RCC 7860 (cell line): ENCODE measurements around the gene DCAF5.
A peak's percentile ranks its signal among the peaks of the same experiment; 100 is the strongest.
"Not testable (repeated sequence)": the region's sequence is repeated elsewhere in the genome, so short reads cannot be mapped to it uniquely, and the experiment has no call there.

ENCODE experiments used
- DNase-seq: peaks from one replicate; pipeline ENCODE4 v3.0.0-alpha.2; 2015; ENCODE audit warnings: low spot score
- FAIRE-seq: peaks from 2 replicates; lab custom pipeline; 2012; peaks lifted over from hg19 to GRCh38; lab: Jason Lieb, UNC

The DCAF5 gene

DNA sequence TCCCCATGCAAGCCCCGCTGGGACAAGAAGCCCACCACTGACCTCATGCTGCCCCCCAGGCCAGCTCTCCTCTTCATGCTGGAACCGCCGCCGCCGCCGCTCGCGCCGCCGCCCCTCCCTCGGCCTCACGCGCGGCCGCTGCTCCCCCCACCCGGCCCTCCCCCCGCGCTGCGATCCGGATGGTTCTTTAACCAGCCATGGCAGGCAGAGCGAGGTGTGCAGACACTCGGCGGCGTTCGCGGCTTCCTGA lies at the start of gene DCAF5:
DCAF5 (minus strand) TSS at position 218 of the 250 bp plus-strand sequence; CDS start at position 77, 141 bp downstream.
- FAIRE-seq: no peak
- no peak for DNase-seq

DNA sequence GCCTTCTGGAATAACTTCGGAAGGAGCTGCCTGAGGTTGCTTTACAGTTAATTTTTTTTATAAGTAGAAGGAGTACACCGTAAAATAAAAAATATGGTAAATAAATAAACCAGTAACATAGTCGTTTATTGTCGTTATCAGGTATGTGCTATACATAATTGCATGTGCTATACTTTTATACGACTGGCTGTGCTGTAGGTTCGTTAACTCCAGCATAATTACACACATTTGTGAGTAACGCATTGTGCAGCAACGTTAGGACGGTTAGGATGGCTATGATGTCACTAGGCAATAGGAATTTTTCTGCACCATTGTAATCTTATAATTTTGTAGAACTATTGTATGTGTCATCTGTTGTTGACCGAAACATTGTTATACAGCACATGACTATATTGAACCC lies 46.9 kb upstream of the DCAF5 start:
- FAIRE-seq (no peak), DNase-seq (no peak)

- DNase-seq (no peak), FAIRE-seq (no peak)
Measured at GRCh38 chr14:69193721-69194120, 40.8 kb upstream of the DCAF5 start.

DNA sequence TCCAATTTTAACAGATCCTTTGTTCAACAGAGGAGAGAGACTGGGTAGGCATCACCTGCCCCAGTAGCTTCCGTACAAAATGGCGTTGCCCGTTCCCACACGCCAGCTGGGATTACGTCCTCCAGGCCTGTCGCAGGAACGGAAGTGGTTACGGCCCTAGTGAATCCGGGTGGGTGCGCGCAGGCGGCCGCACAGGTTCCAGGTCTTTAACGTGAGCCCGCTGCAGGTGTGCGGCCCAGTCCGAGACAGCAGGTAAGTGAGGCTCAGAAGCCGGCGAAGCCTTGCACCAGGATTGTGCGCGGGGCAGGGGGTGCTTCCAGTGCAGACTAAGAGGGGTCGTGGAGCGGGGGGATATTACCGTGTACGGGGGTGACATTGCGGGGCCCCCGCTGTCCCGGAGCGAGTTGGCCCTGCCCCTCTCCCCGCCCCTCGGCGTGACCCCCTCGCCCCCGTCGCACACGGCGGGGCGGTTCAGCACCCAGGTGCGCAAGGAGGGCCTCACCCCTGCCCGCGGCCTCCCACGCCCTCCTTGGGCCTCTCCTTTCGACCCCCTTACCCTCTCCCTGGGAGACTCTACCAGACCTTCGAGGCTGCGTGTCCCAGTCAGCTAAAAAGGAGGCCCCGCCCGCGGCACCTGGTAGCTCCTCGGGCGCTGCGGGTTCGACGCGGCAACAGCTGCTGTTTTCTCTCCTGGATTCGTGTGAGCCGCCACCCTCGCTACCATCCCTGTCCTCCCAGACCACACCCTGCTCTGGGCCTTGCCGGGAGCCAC lies 38.6 kb upstream of the DCAF5 start, which contains the start of gene EXD2:
EXD2 (plus strand) TSS at position 159 of the 772 bp plus-strand sequence. CDS start 17,973 bp downstream, outside the sequence.
- FAIRE-seq: no peak
- DNase-seq: peak; percentile 51

GRCh38 chr14:69190191-69190590 lies 37.3 kb upstream of the DCAF5 start:
- no peak for FAIRE-seq
- DNase-seq: no peak

DNA sequence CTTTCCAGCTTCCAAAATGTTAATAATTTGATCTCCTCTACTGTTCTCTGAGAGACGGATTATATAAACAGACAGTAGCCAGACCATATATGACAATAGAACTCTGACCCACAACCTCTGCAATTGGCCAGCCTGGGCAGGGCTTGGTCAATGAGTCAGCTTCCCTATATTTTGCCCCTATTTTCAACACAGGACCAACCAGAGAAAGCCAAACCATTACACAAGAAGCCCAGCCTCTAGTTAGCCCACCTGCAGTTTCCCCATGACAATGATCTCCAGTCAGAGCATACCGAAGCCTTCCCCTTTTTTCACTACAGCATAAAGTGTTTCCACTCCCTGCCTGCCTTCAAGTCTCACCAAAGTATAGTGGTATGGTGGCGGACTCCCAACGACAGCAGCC lies 30.8 kb upstream of the DCAF5 start:
- DNase-seq: no peak
- FAIRE-seq: no peak

- not testable (repeated sequence) for FAIRE-seq, DNase-seq
Measured at GRCh38 chr14:69182580-69182979, 29.7 kb upstream of the DCAF5 start.

DNA sequence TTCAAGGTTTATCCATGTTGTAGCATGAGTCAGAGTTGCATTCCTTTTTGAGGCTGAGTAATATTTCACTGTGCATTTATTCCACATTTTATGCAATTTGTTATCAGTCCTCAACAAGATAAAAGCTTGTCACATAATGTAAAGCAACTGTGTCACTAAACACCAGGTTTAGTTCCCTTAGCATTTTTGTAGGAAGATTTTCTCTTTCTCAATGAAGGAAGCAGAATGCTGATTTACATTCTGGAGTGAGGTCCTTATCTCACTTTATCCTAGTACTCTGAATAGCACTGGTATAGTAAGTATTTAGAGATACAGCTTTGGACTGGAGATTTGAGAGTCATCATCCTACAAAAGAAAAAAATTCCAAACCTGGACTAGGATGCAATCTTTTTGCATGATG lies 28.6 kb upstream of the DCAF5 start:
- no peak for FAIRE-seq
- no peak for DNase-seq

- FAIRE-seq: no peak
- DNase-seq: no peak
Measured at GRCh38 chr14:69175130-69175529, 22.2 kb upstream of the DCAF5 start.

- DNase-seq: no peak
Measured at GRCh38 chr14:69171569-69171968, 18.6 kb upstream of the DCAF5 start.

GRCh38 chr14:69170839-69171238 lies 17.9 kb upstream of the DCAF5 start:
- DNase-seq: no peak
- no peak for FAIRE-seq

More at GRCh38 chr14:69171569-69171968, 18.6 kb upstream of the DCAF5 start:
- FAIRE-seq: no peak

DNA sequence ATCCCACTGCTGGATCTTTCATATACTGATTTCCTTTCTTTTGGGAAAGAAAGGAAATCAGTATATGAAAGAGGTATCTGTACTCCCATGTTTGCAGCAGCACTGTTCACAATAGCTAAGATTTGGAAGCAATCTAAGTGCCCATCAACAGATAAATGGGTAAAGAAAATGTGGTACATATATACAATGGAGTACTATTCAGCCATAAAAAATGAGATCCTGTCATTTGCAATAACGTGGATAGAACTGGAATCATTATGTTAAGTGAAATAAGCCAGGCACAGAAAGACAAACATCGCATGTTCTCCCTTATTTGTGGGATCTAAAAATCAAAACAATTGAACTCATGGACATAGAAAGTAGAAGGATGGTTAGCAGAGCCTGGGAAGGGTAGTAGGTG lies 12.9 kb upstream of the DCAF5 start:
- FAIRE-seq, DNase-seq: not testable (repeated sequence)

DNA sequence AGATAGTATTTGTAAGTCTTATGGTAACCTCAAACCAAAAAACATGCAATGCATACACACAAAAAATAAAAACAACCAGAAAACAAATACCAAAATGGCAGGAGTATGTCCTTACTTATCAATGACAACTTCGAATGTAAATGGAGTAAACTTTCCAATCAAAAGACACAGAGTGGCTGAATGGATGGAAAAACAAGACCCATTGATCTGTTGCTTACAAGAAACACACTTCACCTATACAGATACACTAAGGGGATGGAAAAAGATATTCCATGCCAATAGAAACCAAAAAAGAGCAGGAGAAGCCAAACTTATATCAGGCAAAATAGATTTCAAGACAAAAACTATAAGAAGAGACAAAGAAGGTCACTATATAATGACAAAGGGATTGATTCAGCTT lies 8.7 kb upstream of the DCAF5 start:
- DNase-seq (no peak), FAIRE-seq (no peak)

DNA sequence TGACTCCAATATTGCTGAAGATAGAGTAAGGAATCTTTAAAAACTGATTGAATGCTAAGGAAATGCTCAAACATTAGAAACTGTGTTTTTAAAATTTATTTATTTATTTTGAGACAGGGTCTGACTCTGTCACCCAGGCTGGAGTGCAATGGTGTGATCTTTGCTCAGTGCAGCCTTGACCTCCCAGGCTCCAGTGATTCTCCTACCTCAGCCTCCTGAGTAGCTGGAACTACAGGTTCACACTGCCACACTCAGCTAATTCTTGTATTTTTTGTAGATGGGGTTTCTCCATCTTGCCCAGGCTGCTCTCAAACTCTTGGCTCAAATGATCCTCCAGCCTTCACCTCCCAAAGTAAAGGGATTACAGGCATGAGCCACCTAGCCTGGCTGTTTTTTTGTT lies 3.3 kb upstream of the DCAF5 start:
- FAIRE-seq: no peak
- DNase-seq: no peak

GRCh38 chr14:69154779-69155178 lies 1.9 kb upstream of the DCAF5 start:
- no peak for FAIRE-seq
- DNase-seq: no peak

DNA sequence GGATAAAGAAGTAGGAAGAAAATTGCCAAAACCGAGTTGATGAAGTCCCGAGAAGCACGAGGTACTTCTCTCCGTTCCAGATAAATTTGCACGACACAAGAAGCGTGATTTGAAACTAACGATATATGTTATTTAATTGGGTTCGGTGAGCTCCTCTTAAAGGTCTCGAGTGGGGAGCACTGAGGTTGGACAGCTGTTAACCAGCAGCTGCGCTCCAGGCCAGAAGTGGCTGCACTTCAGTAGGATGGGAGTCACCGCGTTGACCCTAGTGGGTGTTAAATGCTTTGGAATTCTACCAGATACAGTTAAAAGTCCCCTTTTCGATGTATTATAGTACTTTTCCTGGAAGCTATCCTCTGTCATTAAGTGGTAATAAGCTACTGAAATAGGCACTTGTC lies 953 bp upstream of the DCAF5 start:
- no peak for FAIRE-seq
- DNase-seq: no peak

GRCh38 chr14:69153152-69153872 lies 393 bp upstream of the DCAF5 start:
- DNase-seq (peak; percentile 76), FAIRE-seq (no peak)

GRCh38 chr14:69152181-69152901 lies 578 bp downstream of the DCAF5 start:
- DNase-seq (no peak), FAIRE-seq (no peak)

- FAIRE-seq (no peak), DNase-seq (peak; percentile 23)
Measured at GRCh38 chr14:69151458-69152180, 1.3 kb downstream of the DCAF5 start.

GRCh38 chr14:69149461-69150244 lies 3.3 kb downstream of the DCAF5 start:
- no peak for DNase-seq

More at GRCh38 chr14:69149461-69150244, 3.3 kb downstream of the DCAF5 start:
- no peak for FAIRE-seq
